ENCODE measurements around the gene TMED7.

Gene TMED7

DNA sequence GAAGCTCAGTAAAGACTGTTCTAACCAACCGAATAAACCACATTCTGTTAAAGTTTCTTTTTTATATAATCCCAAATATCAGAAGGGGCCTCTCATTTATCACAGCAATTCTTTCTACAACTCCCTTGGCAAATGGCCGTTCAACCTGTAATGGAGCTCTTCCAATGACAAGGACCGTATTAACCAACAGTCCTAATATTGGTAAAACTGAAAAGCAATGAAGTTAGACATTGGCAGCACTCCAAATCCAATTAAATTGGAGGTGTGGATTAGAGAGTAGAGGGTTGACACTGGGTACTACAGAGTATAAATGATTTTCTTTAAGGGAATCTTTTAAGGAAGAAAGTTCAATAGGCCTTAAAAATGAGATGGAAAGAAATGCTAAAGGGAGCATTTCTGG is 842 bp downstream of the TMED7 start:
- TF ChIP-seq, protein P1, sequence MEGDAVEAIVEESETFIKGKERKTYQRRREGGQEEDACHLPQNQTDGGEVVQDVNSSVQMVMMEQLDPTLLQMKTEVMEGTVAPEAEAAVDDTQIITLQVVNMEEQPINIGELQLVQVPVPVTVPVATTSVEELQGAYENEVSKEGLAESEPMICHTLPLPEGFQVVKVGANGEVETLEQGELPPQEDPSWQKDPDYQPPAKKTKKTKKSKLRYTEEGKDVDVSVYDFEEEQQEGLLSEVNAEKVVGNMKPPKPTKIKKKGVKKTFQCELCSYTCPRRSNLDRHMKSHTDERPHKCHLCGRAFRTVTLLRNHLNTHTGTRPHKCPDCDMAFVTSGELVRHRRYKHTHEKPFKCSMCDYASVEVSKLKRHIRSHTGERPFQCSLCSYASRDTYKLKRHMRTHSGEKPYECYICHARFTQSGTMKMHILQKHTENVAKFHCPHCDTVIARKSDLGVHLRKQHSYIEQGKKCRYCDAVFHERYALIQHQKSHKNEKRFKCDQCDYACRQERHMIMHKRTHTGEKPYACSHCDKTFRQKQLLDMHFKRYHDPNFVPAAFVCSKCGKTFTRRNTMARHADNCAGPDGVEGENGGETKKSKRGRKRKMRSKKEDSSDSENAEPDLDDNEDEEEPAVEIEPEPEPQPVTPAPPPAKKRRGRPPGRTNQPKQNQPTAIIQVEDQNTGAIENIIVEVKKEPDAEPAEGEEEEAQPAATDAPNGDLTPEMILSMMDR (IDR thresholded peaks at IDR 0.05), result no peak

GRCh38 chr5:115623658-115624057 is 2.2 kb downstream of the TMED7 start:
- TF ChIP-seq, protein P1 (IDR thresholded peaks at IDR 0.05), result no peak

DNA sequence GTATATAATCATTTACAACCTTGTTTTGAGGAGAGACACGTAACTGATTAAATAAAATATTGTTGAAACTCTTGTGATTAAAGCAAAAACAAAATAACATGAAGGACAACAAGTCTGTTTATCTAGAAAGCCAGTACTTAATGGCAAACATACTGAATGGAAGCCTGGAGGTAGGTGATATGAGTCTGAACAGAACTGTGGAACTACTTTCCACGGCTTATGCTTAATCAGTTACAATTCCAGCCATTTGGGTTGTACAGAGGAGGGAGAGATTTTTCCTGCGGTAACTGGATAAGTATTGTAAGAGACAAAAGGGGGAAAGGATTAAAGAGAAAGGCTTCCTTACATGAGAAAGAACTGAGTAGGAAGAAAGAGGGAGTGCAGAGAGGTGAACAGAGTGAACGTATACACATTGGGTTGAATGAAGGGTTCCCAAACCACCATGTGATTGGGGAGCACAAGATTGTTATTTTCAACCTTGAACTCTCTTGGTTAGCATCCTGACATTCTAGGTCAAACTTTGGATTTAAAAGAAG is 4.4 kb downstream of the TMED7 start:
- TF ChIP-seq, protein P1 (IDR thresholded peaks at IDR 0.05), result no peak

- TF ChIP-seq, protein P1 (IDR thresholded peaks at IDR 0.05), result no peak
Measured at GRCh38 chr5:115616892-115617291, 8.9 kb downstream of the TMED7 start.

- TF ChIP-seq, protein P1 (IDR thresholded peaks at IDR 0.05), result no peak
Measured at GRCh38 chr5:115616472-115616871, 9.4 kb downstream of the TMED7 start.

- TF ChIP-seq, protein P1 (IDR thresholded peaks at IDR 0.05), result no peak
Measured at GRCh38 chr5:115611873-115612272, 14.0 kb downstream of the TMED7 start.

DNA sequence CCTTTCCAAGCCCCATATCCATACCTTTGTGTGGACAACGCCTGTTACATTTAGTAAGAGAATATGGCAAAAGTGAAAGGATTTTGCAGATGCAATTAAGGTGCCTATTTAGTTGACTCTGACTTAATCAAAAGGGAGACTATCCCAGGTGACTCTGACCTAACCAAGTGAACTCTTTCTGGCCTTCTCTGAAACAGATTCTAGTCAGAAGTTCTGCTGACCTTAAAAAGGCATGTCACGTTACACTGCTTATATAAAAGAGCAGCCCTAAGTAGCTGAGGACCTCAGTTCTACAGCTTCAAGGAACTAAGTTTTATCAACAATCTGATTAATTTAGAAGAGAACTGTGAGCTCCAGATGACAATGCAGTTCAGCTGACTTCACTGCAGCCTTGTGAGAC is 17.9 kb downstream of the TMED7 start:
- TF ChIP-seq, protein P1 (IDR thresholded peaks at IDR 0.05), result no peak

DNA sequence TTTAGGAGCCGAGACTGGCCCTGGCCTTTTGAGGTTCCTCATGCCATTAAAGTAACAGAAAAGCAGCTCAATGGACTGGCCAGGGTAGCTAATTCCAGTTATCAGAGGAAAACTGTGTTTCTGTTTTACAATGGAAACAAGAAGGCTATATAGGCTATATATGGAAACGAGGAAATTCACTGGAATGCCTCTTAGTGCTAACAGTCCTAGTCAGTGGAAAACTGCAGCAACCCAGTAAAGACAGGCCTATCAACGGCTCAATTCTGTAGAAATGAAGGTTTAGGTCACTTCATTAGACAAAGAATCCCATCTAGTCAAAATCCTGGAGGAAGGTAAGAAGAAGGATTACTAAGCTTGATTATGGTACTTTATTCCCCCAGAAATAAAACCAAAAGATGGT is 20.4 kb downstream of the TMED7 start:
- TF ChIP-seq, protein P1 (IDR thresholded peaks at IDR 0.05), result no peak

Data from LNCAP (cell line).